ENCODE data around the gene ATOX1.

The ATOX1 gene

GRCh38 chr5:151766975-151767374 is 8.5 kb upstream of the ATOX1 start:
- DNase-seq = no peak

GRCh38 chr5:151764801-151765200 is 6.4 kb upstream of the ATOX1 start:
- DNase-seq = no peak

- no peak for DNase-seq
Observed at GRCh38 chr5:151758141-151758429, 346 bp downstream of the ATOX1 start.

- DNase-seq = peak; percentile 54
Observed at GRCh38 chr5:151757233-151758140, 944 bp downstream of the ATOX1 start.

GRCh38 chr5:151755383-151755782 is 3.0 kb downstream of the ATOX1 start:
- DNase-seq = no peak

- DNase-seq = no peak
Observed at GRCh38 chr5:151751593-151751992, 6.8 kb downstream of the ATOX1 start.

GRCh38 chr5:151751091-151751490 is 7.3 kb downstream of the ATOX1 start:
- DNase-seq = no peak

- no peak for DNase-seq
Observed at GRCh38 chr5:151750121-151750520, 8.3 kb downstream of the ATOX1 start.

- DNase-seq = no peak
Observed at GRCh38 chr5:151745071-151745705, 13.2 kb downstream of the ATOX1 start.

GRCh38 chr5:151743530-151743929 is 14.9 kb downstream of the ATOX1 start:
- DNase-seq = no peak

- DNase-seq = no peak
Observed at GRCh38 chr5:151742870-151743294, 15.5 kb downstream of the ATOX1 start.

- DNase-seq = no peak
Observed at GRCh38 chr5:151741678-151742423, 16.6 kb downstream of the ATOX1 start.

GRCh38 chr5:151740958-151741373 is 17.5 kb downstream of the ATOX1 start:
- no peak for DNase-seq

- peak; percentile 41 for DNase-seq
Observed at GRCh38 chr5:151740336-151740942, 18.0 kb downstream of the ATOX1 start.

GRCh38 chr5:151739939-151740335 is 18.5 kb downstream of the ATOX1 start:
- no peak for DNase-seq

GRCh38 chr5:151739395-151739794 is 19.0 kb downstream of the ATOX1 start:
- no peak for DNase-seq

GRCh38 chr5:151738125-151738848 is 20.1 kb downstream of the ATOX1 start:
- DNase-seq = no peak

GRCh38 chr5:151737431-151737830 is 21.0 kb downstream of the ATOX1 start:
- no peak for DNase-seq

- no peak for DNase-seq
Observed at GRCh38 chr5:151735646-151736045, 22.8 kb downstream of the ATOX1 start.

- no peak for DNase-seq
Observed at GRCh38 chr5:151734064-151734408, 24.4 kb downstream of the ATOX1 start.

- DNase-seq = no peak
Observed at GRCh38 chr5:151733358-151734063, 24.9 kb downstream of the ATOX1 start.

- no peak for DNase-seq
Observed at GRCh38 chr5:151730381-151730780, 28.1 kb downstream of the ATOX1 start.

All from activated naive CD4-positive, alpha-beta T cell treated with anti-CD3 and anti-CD28 coated beads, Interleukin-2, amount 50 U/mL, for 16 hours (primary cell).